NCI-H1105 (cell line): ENCODE measurements around the gene CCDC88C.

Experiments
- DNase-seq: peaks from one replicate; lab custom pipeline; 2025; lab: John Stamatoyannopoulos, UW

The CCDC88C gene

DNA sequence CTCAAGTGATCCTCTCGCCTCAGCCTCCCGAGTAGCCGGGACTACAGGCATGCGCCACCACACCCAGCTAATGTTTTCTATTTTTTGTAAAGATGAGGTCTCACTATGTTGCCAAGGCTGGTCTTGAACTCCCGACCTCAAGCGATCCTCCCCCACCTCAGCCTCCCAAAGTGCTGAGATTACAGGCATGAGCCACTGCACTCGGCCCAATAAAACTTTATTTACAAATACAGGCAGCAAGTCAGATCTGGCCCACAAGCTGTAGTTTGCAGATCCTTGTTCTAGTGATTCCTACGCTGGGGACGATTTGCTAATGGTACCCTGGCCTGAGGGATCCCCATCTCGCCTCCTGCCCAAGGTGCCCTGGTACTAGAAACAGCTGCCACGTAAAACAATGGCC lies 74.6 kb downstream of the CCDC88C start:
- DNase-seq: no peak

DNA sequence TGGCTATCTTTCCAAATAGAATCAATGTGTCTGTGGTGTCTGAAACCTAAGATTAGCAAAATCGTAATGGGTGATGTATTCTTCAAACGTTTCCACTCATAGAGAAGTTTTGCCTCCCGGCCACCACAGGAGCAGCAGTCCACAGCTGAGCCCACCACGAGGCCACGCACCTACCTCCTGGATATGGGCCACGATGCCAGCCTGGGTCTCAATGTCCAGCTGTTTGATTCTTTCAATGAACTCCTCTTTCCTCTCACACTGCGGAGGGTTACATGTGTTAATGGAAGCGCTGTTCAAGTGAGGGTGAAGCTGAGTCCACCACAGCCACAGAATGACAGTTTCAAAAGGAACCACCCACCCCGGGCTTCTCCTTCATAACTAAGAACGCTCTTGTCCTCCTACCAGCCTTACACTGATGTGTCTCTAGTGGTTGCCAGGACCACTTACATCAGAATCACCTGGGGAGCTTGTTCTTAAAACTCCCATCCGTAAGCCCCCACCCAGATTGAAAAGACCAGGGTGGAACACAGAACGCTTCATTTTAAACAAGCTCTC lies 75.3 kb downstream of the CCDC88C start:
- DNase-seq: no peak

DNA sequence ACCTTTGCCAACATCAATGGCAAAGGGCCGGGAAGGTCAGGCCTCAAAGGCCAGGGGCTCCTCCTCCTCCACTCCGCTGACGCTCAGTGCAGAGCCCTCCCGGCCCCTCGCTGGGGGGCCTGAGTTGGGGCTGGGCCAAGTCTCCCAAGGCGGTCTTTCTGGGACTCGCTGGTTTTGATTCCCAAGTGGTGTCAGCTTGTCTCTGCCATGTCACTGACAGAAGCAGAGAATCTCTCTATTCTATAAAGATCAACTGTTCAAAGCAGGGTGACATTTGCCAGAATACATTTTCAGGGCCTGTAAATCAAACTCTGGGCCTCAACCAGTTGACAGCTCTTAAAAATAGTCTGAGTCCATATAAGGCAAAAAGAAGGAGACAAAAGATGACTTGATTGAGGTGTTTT lies 75.9 kb downstream of the CCDC88C start:
- DNase-seq: no peak

DNA sequence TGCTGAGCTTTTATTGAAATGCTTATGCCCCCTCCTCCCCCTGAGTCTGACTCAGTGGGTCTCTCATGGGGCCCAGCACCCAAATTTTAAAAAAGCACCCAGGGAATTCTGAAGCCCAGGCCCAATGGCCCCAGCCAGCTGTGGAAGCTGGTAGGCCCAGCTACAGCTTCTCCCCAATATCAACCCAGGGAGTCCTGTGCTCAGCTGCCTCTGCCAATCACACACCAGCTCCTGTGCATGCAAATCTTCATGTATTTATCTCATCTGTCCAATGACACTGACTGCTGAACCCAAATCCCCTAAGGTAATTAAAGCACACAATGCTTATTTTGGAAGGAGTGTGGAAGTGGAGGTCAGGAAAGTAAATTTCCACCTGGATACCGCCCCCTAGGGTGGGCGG lies 76.3 kb downstream of the CCDC88C start:
- DNase-seq: no peak

DNA sequence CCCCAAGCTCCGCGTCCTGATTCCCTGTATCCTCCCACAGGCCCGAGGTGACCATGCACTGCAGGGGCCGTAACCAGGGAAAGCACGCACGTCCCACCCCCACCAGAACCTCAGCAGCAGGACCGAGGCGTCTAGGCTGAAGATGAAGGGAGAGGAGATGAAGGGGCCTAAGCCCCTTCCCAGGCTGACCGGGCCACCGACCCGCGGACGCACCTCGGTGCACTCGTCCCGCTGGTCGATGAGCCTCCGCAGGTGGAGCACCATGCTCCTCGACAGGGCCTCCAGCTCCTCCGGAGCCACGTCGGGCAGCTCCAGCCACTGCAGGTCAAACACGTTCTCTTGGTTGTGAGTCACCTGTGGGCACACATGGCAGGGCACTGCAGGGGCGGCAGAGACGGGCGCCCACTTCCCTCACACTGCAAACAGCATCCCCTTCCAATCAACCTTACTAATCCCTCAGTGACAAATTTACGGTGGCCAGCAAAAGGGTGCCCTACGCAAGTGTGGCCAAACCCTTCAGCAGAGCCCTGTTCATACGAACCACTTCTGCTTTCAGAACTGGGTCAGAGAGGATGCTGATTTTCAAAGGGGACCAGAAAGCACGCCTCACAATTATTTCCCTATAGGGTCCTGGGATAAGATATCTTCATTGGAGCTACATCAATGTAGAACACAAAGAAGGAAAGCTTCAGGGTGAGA lies 77.8 kb downstream of the CCDC88C start:
- no peak for DNase-seq

DNA sequence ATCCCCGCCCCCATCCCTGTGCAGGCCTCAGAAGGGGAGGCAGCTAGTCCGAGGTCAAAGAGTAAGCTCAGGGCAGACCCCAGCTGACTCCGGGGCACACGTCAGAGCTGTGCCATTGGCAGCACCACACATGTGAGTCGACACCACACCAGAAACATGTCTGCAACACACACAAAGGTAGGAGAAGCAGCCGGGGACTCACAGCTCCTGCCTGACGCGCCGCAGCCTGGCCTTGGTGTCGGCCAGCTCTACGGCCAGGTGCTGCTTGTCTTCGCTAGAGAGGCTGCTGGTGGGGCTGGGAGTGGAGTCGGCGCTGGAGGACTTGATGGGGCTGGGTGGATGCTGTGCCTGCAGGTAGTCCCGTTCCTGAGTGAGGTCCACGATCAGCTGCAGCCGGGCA lies 78.5 kb downstream of the CCDC88C start:
- DNase-seq: no peak

DNA sequence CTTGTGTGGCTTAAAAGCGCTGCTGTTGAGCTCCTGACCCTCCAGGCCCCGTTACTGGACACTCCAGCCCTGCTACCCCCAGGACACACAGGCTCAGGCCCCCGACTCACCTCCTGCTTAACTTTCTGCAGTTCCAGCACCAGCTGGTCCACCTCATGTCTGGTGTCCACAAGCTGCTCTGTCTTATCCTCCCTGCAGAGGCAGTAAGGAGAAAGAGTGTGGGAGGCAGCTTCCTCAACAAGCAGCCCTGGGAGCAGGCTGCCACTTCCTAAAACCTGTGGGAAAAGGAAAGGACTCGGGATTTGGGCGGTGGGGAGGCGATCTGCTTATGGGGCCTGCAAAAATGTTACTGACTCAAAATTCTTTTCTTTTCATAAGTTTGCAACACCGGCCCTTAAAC lies 79.2 kb downstream of the CCDC88C start:
- no peak for DNase-seq

DNA sequence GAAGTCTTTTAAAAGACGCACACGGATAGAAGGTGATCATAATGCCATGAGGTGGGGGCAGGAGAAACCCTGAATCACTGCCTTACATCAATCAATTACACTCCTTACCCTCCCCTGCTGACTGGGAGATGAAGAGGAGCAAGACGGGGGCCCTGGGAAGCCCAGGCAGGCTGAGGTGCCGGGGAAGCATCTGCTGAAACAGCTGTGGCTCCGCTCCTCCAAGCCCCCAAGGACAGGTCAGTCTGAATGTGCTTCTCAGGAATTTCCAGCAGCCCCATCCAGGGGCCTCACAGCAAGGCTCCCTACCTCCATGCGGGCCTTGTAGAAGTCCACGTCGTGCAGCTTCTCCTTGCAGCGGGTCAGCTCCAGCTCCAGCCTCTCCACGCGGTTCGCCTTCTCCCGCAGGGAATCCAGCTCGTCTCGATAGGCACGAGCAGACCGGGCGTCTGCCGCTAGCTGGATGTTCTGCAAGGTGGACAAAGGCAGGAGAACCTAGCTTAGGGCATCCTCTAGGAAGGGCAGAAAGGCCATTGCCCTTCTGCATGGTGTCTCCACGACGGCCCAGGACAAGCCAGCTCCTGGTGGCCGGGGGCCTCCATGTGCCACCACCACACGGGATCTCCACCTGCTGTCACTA lies 79.8 kb downstream of the CCDC88C start:
- no peak for DNase-seq

DNA sequence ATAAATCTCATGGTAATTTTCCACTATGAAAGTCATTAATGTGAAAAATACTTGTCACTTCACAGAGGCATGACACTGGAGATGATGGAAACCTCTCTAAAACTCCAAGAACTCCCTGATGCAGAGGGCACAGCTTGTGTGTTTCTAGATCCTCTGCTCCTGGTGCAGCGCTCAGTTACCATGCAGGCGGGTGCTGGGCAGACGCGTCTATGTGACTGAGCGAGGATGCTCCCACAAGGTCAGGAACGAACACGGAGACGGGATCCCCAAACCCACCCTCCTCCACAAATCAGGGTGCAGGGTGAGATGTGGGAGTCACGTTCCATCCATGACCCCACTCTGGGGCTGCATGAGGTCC lies 81.5 kb downstream of the CCDC88C start:
- DNase-seq: no peak

DNA sequence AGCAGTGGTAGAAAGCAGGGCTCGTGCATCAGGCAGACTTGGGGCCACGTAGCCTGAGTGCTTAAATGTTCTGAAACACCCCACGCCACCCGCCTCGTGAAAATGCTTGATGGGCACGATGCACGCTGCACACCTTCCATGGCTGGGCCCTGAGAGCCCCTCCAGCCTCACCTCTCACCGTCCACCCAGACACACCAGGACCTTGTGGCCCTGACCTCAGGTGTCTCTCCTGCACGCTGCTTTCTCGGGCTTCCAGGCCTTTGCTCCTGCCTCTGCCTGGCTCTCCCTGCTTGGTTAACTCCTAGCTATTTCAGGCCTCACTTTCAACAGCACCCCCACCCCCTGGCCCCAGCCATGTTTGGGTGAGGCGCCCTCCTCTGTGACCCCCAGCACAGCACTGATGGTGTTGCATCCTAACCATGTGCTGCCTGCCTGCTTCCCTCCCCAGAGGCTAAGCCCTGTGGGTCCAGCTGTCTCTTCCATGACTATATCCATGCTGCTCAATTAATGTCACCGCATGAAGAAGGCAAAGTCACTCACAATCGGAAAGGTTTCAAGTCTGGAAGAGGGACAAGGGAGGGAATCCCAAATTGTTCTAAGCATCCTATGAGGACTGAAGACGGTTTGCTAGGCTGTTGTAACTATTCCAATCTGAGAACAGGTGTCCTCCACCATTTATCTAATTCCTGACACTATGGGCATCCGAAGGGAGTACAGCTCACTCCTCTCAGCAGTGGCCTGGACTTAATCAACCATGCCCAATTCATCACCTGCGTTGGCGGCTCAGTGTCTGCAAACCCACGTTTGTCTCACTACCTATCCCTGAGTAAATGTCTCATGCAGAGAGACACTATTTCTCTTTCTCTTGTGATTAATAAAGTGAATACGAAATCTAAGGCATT lies 82.2 kb downstream of the CCDC88C start:
- no peak for DNase-seq

DNA sequence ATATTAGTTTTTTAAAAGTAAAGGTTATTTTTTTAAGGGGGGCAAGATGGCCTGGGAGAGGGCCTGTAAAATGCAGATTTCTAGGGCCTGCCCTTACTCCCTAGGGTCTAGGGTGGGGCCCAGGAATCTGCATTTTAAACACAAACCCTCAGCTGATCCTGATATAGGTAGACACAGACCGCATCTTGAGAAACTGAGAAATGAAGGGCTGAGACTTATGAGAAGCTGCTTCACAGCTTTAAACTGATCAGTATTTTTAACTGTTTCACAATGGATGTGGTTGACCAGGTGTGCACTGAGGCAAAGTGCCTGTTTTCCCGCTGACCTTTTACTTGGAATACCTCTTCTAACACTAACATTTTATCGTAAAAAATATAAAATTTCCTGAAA lies 84.0 kb downstream of the CCDC88C start:
- DNase-seq: no peak

DNA sequence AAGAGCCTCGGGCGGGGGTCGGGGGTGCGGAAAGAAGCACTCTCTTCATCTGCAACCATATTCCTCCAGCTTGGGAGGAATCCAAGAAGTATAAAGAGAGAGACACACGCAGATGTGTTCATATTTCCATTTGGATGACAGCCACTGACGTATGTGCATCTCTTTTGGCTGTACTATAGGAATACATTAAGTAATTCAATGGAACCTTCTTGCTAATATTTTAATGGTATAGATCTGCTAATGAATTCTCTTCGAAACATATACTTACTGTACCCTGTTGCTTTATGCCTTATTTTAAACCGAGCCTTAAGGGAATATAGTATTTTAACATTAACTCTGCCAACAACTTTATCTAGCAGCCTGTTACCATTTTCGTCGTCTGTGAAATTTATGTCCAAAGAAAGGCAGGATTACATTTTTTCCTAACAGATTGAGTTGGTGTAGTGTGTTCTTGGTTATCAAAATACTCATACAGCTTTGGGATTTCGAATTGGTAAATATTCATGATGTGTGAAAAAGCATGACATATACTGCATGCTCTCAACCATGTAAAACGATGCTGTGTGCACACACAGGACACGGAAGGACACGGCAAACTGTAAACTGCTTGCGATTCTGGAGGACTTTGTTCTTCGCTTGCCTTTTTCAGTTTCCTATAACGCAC lies 84.5 kb downstream of the CCDC88C start:
- no peak for DNase-seq

DNA sequence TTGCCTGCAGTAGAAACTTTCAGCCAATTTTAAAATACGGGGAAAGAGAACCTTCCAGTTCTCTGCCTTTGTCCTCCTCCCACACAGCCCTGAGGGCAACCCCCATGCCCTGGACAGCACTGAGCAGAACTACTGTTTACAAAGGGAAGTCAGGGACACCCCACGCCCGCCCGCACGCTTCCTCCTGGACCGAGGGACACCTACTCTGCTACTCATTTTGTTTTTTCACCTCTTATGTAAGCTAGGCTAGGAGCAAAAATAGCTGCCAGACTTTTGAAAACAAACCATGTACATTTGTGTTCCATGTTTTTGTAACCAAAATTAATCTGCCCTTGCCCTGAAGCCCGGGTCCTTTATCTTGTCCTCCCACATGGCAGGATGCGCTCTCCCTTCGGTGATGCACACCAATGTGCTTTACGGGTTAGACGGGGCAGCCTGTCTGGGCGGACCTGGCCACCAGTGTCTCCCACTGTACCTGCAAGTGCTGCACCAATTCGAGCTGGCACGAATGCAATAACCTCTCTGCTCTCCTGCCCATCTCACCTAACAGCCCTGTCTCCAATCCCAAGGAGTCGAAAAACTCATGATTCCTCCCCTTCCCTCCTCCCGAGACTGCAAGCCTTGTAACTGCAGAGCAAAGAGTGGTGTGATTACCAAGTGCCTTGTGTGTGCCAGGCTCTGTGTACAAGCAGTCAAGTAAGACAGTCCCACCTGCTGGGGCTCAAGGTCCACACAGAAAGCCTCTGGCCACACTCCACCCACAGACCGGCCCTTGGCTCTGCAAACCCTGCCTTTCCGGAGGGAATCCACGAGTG lies 85.2 kb downstream of the CCDC88C start:
- no peak for DNase-seq

DNA sequence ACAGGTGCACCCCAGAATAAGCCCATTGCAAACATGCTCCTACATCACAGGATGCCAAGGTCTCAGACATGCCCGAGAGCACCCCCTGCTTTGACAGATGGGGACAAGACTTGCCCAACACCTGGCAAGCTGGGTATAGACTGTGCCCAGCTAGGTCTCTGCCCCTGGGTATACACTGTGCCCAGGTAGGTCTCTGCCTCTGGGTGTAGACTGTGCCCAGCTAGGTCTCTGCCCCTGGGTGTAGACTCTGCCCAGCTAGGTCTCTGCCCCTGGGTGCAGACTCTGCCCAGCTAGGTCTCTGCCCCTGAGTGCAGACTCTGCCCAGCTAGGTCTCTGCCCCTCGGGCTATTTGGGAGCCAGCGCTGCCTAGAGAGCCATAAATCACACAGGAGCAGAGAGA lies 85.9 kb downstream of the CCDC88C start:
- DNase-seq: no peak

DNA sequence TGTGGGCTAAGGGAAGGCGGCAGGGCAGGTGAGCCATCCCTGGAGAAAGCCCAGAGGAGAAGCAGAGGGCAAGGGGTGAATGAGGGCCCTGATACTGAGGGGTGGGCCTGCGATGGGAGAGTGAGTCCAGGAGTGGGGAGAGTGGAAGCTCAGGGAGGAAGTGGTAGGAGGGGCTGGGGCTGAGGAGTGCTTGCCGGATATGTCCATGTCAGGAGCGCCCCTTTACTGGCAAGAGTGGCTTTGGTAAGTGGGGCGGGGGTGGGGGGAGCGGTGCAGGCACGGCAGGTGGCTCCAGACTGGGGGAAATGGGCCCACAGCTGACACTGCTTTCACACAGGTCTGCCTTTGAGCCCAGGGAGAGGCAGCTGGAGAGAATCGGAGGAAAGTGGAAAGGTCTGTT lies 86.8 kb downstream of the CCDC88C start:
- no peak for DNase-seq

DNA sequence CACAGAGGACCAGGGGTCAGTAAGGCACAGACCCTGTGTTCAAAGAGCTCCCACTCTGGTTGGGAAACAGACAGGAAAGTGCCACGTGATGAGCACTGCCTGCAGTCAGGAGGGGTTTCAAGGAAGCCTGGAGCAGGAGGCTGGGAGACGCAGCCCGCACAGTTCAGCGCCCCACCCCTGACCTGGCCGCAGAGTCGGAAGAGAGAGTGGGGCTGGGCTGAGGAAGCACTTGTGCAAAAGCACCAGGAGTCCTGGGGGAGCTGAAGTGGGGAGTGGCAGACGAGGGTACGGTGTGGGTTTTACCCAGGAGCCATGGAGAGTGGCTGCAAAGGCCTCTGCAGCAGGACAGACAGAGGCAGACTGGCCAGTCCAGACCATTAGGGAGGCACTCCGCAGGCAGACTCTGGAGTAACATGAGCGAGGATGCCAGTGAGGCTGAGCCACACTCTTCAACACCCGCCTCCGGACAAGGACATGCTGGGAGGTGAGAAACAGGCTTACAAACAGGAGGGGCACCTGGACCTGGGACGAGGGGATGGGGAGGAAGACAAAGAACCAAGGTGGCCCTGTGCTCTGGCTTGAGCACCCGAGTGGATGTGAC lies 87.4 kb downstream of the CCDC88C start:
- no peak for DNase-seq

DNA sequence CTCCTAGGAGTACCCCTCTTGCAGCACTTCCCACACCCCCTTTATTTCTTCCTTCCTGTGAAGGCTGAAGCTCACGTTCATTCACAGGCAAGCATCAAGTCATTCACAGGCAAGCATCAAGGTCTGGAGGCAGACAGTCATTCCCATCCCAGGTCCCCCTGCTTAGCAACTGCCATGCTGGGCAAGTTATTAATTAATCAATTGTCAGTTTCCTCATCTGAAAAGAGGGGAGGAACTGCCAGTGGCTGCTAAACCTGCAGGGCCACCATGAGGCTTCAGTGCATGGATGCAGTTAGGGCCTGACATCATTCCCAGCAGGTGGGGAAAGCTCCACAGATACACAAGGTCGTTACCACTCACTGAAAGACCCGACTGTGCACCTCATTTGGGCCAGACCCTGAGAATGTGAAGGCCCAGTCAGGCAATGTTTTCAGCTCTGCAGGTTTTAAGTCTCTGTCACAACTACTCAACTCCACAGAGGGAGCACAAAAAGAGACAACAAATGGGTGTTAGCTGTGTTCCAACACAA lies 88.1 kb downstream of the CCDC88C start:
- no peak for DNase-seq

DNA sequence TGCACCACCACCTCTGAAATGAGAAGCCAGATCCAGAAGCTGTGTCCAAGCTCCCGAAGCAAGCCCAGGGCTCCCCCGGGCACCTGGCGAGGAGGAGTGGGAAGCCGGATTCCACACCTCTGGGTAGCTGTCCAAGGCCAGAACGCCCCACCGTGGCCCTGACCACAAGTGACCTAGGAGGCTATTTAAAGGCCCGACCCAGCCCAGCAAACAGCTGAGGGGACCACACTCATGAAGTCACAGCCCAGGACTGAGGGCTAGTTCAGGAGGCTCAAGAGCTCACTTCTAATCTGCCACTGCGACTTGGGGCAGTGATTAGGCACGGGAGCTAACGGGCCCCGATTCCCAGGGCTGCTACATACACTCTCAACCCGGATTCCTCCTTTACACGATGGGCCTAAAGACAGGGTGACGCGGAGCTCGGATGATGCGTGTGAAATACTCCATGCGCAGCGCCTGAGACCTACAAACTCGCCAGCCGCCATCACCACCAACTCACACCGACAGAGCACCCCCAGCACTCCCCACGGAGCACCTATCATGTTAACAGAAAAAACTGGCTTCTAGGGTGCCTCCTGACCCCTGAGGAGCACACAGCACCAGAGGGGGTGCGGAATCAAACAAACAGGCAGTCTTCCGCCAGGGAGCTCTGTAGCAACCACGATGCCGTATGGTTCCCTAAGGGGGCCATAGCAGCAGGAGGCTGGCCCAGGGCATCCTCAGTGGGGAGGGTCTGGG lies 89.1 kb downstream of the CCDC88C start:
- DNase-seq: no peak

DNA sequence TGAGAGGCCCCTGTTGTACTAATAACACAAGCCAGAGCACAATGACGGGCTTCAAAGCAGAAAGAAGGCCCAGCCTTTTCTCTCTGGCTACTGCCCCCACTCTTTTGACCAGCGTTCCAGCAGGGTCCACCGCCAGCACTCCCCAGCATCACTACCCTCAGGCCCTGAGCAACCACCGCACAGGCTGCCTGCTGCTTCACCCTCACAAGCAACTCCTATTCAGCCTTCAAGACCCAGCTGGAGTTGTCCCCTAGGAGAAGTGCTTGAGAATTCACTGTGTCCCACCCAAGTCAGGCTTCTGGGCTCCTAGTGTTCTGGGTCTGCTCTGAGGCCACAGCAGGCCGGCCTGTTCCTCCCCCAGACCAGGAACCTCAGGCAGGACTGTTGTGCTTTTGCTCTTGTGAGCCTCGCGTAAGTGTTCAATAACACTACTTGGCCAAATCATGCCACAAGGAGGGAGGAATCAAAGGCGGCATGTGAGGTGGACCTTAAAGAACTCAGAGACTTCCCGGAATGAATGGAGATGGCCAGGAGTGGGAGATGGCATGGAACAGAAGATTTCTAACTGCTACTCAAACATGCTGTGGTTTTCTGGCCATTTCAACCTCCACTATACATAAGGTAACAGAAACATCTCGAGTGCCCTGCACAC lies 89.8 kb downstream of the CCDC88C start:
- DNase-seq: no peak

DNA sequence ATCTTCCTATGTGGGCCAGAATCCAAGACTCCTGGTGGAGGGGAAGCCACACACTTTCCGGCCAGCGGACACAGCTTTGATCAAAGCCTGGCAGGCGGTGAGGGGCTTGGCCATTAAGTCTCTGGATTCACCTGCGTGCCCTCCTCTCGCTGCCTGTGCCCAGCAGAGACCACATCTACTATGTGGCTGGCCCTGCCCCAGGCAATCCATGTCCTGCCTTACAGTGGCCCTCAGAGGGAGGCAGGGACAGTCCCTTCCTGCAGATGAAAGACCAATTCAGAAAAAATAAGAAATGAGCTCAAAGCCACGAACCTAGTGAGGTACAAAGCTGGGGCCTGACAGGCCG lies 90.4 kb downstream of the CCDC88C start:
- no peak for DNase-seq
